ENCODE results near the gene MIF4GD. TPM values are rescaled to one million over a fixed set of nuclear protein-coding genes. Genes with fewer than 3 reads are reported as not detected.

The MIF4GD gene
- polyA plus RNA-seq, 12 donors, result 9.3 to 14.9 (median 12.2) TPM; not detected in 1

DNA sequence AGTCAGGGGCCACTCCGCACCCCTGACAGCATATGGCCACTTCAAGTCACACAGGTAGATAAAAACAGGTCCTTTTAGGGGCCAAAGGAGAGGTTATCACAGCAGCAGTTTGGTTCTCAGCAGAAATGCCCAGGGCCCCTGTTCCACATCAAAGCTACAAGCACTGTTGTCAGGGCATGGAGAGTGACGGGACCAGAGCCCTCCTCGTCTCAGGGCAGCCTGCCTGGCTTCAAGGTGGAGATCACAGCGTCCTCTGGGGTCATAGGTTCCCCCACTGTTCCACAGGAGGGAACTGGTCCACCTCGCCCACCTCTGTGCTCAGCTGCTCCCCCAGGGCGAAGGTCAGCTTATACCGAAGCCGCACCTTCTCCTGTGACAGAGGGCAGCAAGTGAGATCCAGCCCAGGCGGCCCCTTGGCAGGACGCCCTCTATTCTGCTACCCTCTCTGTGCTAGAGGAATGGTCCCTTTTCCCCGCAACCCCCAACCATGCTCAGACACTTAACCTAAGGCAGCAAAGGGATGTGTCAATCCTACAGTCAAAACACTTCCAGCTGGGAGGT lies 32.9 kb downstream of the MIF4GD start:
- no peak for DNase-seq

DNA sequence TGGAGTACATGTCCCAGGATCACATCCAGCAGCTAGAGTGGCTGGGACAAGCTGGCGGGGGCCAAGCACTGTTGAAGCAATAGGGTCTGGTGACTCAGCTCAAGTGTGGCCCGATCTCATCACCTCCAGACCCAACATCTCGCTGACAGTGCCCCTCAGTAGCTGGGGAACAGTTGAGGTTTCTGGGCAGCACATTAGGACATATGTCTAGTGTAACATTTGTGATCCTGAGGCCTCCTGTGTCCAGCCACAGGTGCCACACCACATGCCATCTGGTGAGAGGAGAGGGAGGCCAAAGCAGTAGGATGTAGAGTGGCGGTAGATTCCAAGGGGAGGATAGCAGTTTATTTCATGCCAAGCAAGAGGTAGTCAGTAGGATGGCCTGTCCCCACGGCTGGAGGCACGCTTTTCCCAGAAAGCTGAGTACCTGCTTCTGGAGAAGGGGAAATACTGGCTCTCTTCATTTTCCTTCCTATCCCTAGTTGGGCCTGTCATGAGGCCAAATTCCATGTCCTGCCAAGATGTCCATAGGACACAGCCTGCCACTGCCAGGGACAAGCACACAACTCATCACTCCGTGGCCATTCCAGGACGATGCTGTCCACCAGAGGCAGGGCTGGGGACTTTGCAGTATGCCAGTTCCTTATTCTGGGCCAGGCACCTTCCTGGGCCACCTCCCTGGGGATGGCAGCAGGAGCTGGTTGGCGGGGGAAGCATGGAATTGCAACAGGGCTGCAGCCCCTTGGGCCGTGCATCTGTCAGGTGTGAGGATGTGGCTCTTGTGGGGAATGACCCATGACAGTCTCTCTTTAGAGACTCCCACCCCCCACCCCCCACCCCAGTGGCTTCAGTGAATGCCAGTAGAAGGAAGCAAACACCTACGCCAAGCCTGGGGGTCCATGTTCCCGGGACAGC lies 33.7 kb downstream of the MIF4GD start:
- no peak for DNase-seq

DNA sequence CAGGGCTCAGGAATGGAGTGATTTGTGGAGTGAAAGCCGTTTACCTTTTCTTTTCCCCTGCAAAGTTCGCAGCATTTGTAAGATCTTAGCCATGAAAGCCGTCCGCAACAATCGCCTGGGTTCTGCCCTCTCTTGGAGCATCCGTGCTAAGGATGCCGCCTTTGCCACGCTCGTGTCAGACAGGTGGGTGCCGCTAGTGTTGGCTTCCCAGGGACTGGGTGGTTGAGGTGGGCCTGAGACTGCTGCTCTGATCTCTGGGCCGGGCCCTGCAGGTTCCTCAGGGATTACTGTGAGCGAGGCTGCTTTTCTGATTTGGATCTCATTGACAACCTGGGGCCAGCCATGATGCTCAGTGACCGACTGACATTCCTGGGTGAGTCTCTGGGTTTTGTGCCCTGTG lies 38.2 kb downstream of the MIF4GD start:
- no peak for DNase-seq

DNA sequence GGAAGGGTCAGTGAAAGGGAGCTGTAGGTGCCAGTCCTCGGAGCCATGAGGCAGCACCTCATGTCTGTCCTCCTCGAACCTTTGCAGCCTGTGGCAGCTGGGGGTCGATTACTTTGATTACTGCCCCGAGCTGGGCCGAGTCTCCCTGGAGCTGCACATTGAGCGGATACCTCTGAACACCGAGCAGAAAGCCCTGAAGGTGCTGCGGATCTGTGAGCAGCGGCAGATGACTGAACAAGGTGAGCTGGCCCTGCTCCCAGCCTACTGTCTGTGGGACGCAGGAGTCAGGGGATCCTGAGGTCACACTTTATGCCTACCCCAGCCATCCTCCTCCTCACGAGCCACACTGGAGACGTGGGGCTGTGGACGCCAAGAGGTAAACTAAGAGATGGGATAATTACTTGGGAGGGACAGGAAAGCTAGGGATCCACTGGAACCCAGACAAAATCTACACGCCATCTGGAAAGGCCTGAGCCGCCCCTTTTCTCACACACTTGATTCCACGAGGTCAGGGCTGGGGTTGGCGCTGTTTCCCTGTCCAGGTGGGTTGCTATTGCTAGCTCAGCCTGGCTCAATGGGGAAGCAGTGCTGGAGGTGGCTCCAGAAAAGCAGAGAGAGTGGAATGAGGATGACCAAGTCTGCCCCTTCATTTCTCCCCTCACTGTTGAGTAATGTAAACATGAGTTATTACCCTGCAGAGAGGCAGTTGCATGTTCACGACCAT lies 39.1 kb downstream of the MIF4GD start:
- no peak for DNase-seq

DNA sequence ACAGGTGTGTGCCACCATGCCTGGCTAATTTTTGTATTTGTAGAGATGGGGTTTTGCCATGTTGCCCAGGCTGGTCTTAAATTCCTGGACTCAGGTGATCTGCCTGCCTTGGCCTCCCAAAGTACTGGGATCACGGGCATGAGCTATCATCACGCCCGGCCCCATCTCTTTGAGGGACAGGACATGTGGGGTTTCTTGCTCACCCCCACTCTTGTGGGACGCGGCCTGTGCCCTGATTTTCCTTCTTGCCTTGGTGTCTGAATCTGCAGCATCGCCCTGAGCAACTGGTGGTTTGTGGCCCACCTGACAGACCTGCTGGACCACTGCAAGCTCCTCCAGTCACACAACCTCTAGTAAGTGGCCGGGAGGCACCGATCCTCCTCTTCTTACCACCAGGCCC lies 40.0 kb downstream of the MIF4GD start:
- DNase-seq, result no peak

DNA sequence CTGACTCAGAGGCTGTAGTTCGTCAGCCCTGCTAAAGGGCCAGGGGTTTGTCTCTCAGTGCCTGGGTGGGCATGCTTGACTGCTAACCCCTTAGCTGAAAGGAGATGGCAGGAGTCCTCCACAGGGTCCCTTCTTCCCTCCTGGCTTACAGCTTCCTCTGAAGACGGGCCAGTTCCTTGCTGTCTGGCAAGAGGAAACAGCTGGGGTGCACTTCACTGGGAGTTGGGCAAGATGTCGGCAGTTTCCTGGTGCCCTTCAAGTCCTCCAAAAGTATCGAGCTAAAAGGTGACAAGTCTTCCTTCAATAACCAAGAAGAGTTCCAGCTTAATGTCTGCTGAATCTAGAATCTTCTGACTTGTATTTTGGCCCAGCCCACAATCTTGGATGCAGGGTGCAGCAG lies 42.2 kb downstream of the MIF4GD start:
- no peak for DNase-seq

DNA sequence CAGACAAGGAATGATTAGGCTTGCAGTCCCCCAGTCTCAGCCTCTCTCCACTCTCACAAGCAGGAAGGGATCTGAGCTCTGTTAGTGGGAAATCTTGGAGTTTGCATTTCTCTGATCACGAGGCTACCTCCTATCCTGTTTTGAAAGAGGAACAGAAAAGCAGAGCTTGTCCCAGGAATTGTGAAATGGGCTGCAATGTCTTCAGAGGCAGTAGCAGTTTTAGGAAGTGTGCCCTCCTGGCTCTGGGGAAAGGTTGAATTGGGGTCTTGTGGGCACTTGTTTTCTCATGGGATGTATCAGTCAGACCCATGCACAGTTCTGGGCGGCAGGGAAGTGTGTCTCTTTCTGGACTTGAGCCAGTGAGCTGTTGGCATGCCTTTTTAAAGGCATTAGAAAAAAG lies 42.7 kb downstream of the MIF4GD start:
- no peak for DNase-seq

DNA sequence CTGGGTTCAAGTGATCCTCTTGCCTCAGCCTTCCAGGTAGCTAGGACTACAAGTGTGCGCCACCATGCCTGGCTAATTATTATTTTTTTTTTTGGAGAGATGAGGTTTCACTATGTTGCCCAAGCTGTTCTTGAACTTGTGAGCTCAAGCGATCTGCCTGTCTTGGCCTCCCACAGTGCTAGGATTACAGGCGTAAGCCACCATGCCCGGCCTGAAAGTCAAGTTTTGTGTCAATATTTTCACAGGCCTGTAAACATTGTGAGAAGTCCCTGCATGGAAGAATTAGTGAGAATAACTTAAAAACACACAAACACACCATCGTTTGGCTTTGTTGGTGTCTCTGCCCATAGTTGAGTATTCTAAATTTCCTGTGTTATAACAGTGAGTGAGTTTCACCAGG lies 43.3 kb downstream of the MIF4GD start:
- DNase-seq, result no peak

DNA sequence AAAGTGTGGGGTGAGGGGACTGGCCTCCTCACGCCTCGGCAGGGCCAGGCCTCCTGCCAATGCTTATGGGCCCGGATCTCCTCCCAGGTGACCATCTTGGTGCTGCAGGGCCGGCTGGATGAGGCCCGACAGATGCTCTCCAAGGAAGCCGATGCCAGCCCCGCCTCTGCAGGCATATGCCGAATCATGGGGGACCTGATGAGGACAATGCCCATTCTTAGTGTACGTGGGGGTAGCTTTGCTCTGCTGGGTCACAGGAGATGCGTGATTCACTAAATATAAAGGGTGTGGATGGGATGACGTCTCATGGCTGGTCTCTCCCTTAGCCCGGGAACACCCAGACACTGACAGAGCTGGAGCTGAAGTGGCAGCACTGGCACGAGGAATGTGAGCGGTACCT lies 46.0 kb downstream of the MIF4GD start:
- DNase-seq, result no peak

DNA sequence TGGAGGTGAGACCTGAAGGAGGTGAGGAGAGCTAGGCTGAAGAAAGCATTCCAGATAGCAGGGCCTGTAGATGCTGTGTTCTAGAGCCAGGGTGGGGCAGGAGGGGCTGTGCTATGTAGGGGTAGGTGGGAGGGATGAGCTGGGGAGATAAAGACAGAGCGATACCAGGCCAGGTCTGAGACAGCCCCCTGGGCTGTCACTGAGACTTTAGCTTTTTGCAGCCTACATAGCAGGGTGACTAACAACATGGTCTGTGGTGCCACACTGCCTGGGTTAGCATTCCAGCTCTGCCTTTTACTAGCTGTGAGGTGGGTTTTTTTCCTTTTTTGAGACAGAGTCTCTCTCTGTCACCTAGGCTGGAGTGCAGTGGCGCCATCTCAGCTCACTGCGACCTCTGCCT lies 51.2 kb downstream of the MIF4GD start:
- DNase-seq, result no peak

DNA sequence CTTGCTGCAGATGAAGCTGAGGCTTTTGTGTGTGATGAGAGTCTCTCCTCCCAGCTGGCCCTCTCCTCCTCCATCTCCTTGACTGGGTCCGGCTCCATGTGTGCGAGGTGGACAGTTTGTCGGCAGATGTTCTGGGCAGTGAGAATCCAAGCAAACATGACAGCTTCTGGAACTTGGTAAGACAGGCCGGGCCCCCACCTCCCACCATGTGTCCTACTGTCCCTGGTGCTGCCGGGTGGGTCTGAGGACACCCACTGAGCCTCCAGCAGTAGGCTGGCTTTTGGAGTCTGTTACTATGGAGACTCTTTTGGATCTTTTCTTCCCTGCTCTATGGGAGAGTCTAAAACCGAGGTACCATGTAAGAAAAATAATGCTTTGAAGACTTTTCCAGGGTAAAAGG lies 52.9 kb downstream of the MIF4GD start:
- no peak for DNase-seq

Other genes with a start within 250 kb of the MIF4GD start
- 100 to 1,000 TPM in 11 of 12 donors, not detected in 1; 181 to 277 (median 254) TPM for gene ATP5PD, start 224.3 kb downstream of the MIF4GD start, polyA plus RNA-seq (ENCODE audit: insufficient read length in 12 of 12)
- gene KCTD2, start 224.0 kb downstream of the MIF4GD start, polyA plus RNA-seq (ENCODE audit: insufficient read length in 12 of 12), result 10 to 100 TPM in 11 of 12 donors, not detected in 1; 10.5 to 23.8 (median 22.4) TPM
- gene SLC16A5, start 183.3 kb downstream of the MIF4GD start, polyA plus RNA-seq (ENCODE audit: insufficient read length in 12 of 12), result 10 to 100 TPM in 2 of 12 donors, 1 to 10 TPM in 8, not detected in 2; 5.3 to 17.4 (median 8.1) TPM
- gene ARMC7, start 161.3 kb downstream of the MIF4GD start, polyA plus RNA-seq (ENCODE audit: insufficient read length in 12 of 12), result 1 to 10 TPM in 11 of 12 donors, not detected in 1; 5.0 to 8.4 (median 6.7) TPM
- 10 to 100 TPM in 11 of 12 donors, not detected in 1; 27.9 to 72.5 (median 37.0) TPM for gene NT5C, start 139.5 kb downstream of the MIF4GD start, polyA plus RNA-seq (ENCODE audit: insufficient read length in 12 of 12)
- 100 to 1,000 TPM in 11 of 12 donors, not detected in 1; 156 to 369 (median 296) TPM for gene JPT1, start 116.7 kb downstream of the MIF4GD start, polyA plus RNA-seq (ENCODE audit: insufficient read length in 12 of 12)
- gene SUMO2, start 88.3 kb downstream of the MIF4GD start, polyA plus RNA-seq (ENCODE audit: insufficient read length in 12 of 12), result 100 to 1,000 TPM in 11 of 12 donors, not detected in 1; 315 to 505 (median 392) TPM
- 10 to 100 TPM in 11 of 12 donors, not detected in 1; 26.4 to 66.3 (median 43.9) TPM for gene NUP85, start 65.6 kb downstream of the MIF4GD start, polyA plus RNA-seq (ENCODE audit: insufficient read length in 12 of 12)
- gene GGA3, start 9.6 kb downstream of the MIF4GD start, polyA plus RNA-seq (ENCODE audit: insufficient read length in 12 of 12), result 10 to 100 TPM in 11 of 12 donors, not detected in 1; 27.8 to 68.7 (median 37.4) TPM
- 10 to 100 TPM in 11 of 12 donors, not detected in 1; 34.6 to 65.3 (median 57.7) TPM for gene MRPS7, start 9.4 kb downstream of the MIF4GD start, polyA plus RNA-seq (ENCODE audit: insufficient read length in 12 of 12)
- gene SLC25A19, start 18.2 kb upstream of the MIF4GD start, polyA plus RNA-seq (ENCODE audit: insufficient read length in 12 of 12), result 1 to 10 TPM in 10 of 12 donors, not detected in 2; 4.1 to 7.5 (median 5.8) TPM
- gene GRB2, start 134.4 kb upstream of the MIF4GD start, polyA plus RNA-seq (ENCODE audit: insufficient read length in 12 of 12), result 100 to 1,000 TPM; 114 to 448 (median 175) TPM
- 10 to 100 TPM in 11 of 12 donors, not detected in 1; 43.9 to 87.2 (median 57.4) TPM for gene TMEM94, start 185.4 kb upstream of the MIF4GD start, polyA plus RNA-seq (ENCODE audit: insufficient read length in 12 of 12)
- 10 to 100 TPM in 11 of 12 donors, not detected in 1; 17.0 to 65.2 (median 20.7) TPM for gene CASKIN2, start 244.3 kb upstream of the MIF4GD start, polyA plus RNA-seq (ENCODE audit: insufficient read length in 12 of 12)
- gene TSEN54, start 245.3 kb upstream of the MIF4GD start, polyA plus RNA-seq (ENCODE audit: insufficient read length in 12 of 12), result 10 to 100 TPM in 11 of 12 donors, not detected in 1; 18.0 to 28.5 (median 20.9) TPM

All from muscle of arm (tissue), 12 donors.